ENCODE results near the gene ZBTB20. TPM values are rescaled to one million over a fixed set of nuclear protein-coding genes. Genes with fewer than 3 reads are reported as not detected.

ZBTB20 gene
- total RNA-seq, 1 experiment from 2014 or later: 3.7 TPM

GRCh38 chr3:114506591-114507300 is 640.3 kb downstream of the ZBTB20 start:
- ChIA-PET CTCF (no interaction called here), POLR2A (ENCODE audit: unreplicated experiment) (no interaction called here)
- DNase-seq (peak; percentile 28), ATAC-seq (peak; percentile 49)
- BruUV-seq (replicated peaks): no TSS peak
- H3K9me2 ChIP-seq (replicated peaks; ENCODE audit: low read length): no peaks in the 10 kb centered on the region
- intact Hi-C loops (cut with micrococcal nuclease): no loop called here
- peaks cover 3% of the 10 kb centered on the region; the same call in 1 of the 2 replicates for H3K27me3 ChIP-seq (ENCODE audit: low read length)
- H3K4me3 ChIP-seq (ENCODE audit: low read length): no peak overlapping the region
- H3K9me3 ChIP-seq (ENCODE audit: low read length): no peaks in the 10 kb centered on the region
- H3F3A ChIP-seq (ENCODE audit: low read length, unreplicated experiment): no peaks in the 10 kb centered on the region
- H3K4me2 ChIP-seq (ENCODE audit: low read length): no peak overlapping the region
- no peak overlapping the region for H3K27ac ChIP-seq (ENCODE audit: low read length)
- H3K4me1 ChIP-seq (ENCODE audit: insufficient read depth, low read length): 0 out of 2 replicates have a peak, but pooled peaks cover 4% of the 10 kb centered on the region
- H2AFZ ChIP-seq (ENCODE audit: low read length): no peak overlapping the region
- H4K20me1 ChIP-seq (ENCODE audit: low read length): no peaks in the 10 kb centered on the region
- no peak overlapping the region for H3K9ac ChIP-seq (ENCODE audit: low read length)
- TF ChIP-seq EZH2phosphoT487 (IDR thresholded peaks at IDR 0.05; ENCODE audit: borderline replicate concordance, low read length) (no peak), CTCF (conservative IDR thresholded peaks at IDR 0.05; ENCODE audit: low read depth, low read length) (no peak), EZH2 (IDR thresholded peaks at IDR 0.05; ENCODE audit: low read length, unreplicated experiment) (no peak)
- H3K79me2 ChIP-seq (ENCODE audit: low read length): no peaks in the 10 kb centered on the region
- no peaks in the 10 kb centered on the region for H3K36me3 ChIP-seq (ENCODE audit: low read depth, low read length)

- no TSS peak for BruUV-seq (replicated peaks)
- Histone ChIP-seq H3K9ac (ENCODE audit: low read length) (no peak overlapping the region), H3K4me2 (ENCODE audit: low read length) (no peak overlapping the region), H3K9me3 (ENCODE audit: low read length) (no peaks in the 10 kb centered on the region), H3K36me3 (ENCODE audit: low read depth, low read length) (no peaks in the 10 kb centered on the region), H3K27me3 (ENCODE audit: low read length) (peaks cover 3% of the 10 kb centered on the region; the same call in 1 of the 2 replicates), H3K9me2 (replicated peaks; ENCODE audit: low read length) (no peaks in the 10 kb centered on the region), H2AFZ (ENCODE audit: low read length) (no peak overlapping the region), H3K4me1 (ENCODE audit: insufficient read depth, low read length) (0 out of 2 replicates have a peak, but pooled peaks cover 4% of the 10 kb centered on the region), H3K27ac (ENCODE audit: low read length) (no peak overlapping the region), H3F3A (ENCODE audit: low read length, unreplicated experiment) (no peaks in the 10 kb centered on the region), H3K79me2 (ENCODE audit: low read length) (no peaks in the 10 kb centered on the region), H4K20me1 (ENCODE audit: low read length) (no peaks in the 10 kb centered on the region), H3K4me3 (ENCODE audit: low read length) (no peak overlapping the region)
- DNase-seq: peak; percentile 53
- TF ChIP-seq CTCF (conservative IDR thresholded peaks at IDR 0.05; ENCODE audit: low read depth, low read length) (no peak), EZH2 (IDR thresholded peaks at IDR 0.05; ENCODE audit: low read length, unreplicated experiment) (no peak), EZH2phosphoT487 (IDR thresholded peaks at IDR 0.05; ENCODE audit: borderline replicate concordance, low read length) (no peak)
- POLR2A ChIA-PET (ENCODE audit: unreplicated experiment): no interaction called here
- intact Hi-C loops (cut with micrococcal nuclease): no loop called here
- peak; percentile 78 for ATAC-seq
- CTCF ChIA-PET: interaction anchor here (0.5 kb wide), 1 partner anchor 11 kb away, joined by 4 read pairs; no protein-coding TSS in a partner anchor
Observed at GRCh38 chr3:114504941-114505628, 642.0 kb downstream of the ZBTB20 start.

GRCh38 chr3:114502204-114502603 is 644.9 kb downstream of the ZBTB20 start:
- no peaks in the 10 kb centered on the region for H3K9me2 ChIP-seq (replicated peaks; ENCODE audit: low read length)
- no peaks in the 10 kb centered on the region for H3K36me3 ChIP-seq (ENCODE audit: low read depth, low read length)
- no peaks in the 10 kb centered on the region for H3K9me3 ChIP-seq (ENCODE audit: low read length)
- TF ChIP-seq EZH2 (IDR thresholded peaks at IDR 0.05; ENCODE audit: low read length, unreplicated experiment): no peak
- no peak for TF ChIP-seq EZH2phosphoT487 (IDR thresholded peaks at IDR 0.05; ENCODE audit: borderline replicate concordance, low read length)
- TF ChIP-seq CTCF (conservative IDR thresholded peaks at IDR 0.05; ENCODE audit: low read depth, low read length): no peak
- no peak for ATAC-seq
- no peaks in the 10 kb centered on the region for H3F3A ChIP-seq (ENCODE audit: low read length, unreplicated experiment)
- H3K79me2 ChIP-seq (ENCODE audit: low read length): no peaks in the 10 kb centered on the region
- no peak overlapping the region for H3K4me3 ChIP-seq (ENCODE audit: low read length)
- no peaks in the 10 kb centered on the region for H4K20me1 ChIP-seq (ENCODE audit: low read length)
- POLR2A ChIA-PET (ENCODE audit: unreplicated experiment): no interaction called here
- intact Hi-C loops (cut with micrococcal nuclease): no loop called here
- BruUV-seq (replicated peaks): no TSS peak
- no peak for DNase-seq
- H3K4me1 ChIP-seq (ENCODE audit: insufficient read depth, low read length): peaks cover 15% of the 10 kb centered on the region
- H3K4me2 ChIP-seq (ENCODE audit: low read length): no peak overlapping the region
- CTCF ChIA-PET: no interaction called here
- H3K27ac ChIP-seq (ENCODE audit: low read length): no peak overlapping the region
- no peaks in the 10 kb centered on the region for H3K27me3 ChIP-seq (ENCODE audit: low read length)
- no peak overlapping the region for H3K9ac ChIP-seq (ENCODE audit: low read length)
- H2AFZ ChIP-seq (ENCODE audit: low read length): no peak overlapping the region

Data from PC-3 (cell line).